Endodermal cell (in vitro differentiated cells): ENCODE data around the gene DQX1. TPM values are rescaled to one million over a fixed set of nuclear protein-coding genes. Genes with fewer than 3 reads are reported as not detected.

Experiments
- DNase-seq: peaks from one replicate; pipeline ENCODE4 v3.0.0-alpha.2; 2017
- H3K27ac ChIP-seq: 2 replicates; pipeline ENCODE4 v1.5.1; 2013; ENCODE audit warnings: mild to moderate bottlenecking, low read depth, low read length, moderate library complexity
- H3K27me3 ChIP-seq: 2 replicates; pipeline ENCODE4 v1.6.1; 2013; ENCODE audit warnings: mild to moderate bottlenecking, low read length, moderate library complexity; ENCODE audit not compliant: insufficient read depth, control insufficient read depth, poor library complexity, severe bottlenecking
- H3K36me3 ChIP-seq: 2 replicates; pipeline ENCODE4 v1.7.0; 2013; ENCODE audit warnings: mild to moderate bottlenecking, low read length, moderate library complexity; ENCODE audit not compliant: control insufficient read depth, insufficient read depth
- H3K4me1 ChIP-seq: one replicate; pipeline ENCODE4 v1.7.0; 2013; ENCODE audit warnings: low read length; ENCODE audit not compliant: control insufficient read depth, insufficient read depth
- H3K4me3 ChIP-seq: 2 replicates; pipeline ENCODE4 v1.5.1; 2013; ENCODE audit warnings: mild to moderate bottlenecking, low read length, moderate library complexity
- H3K9ac ChIP-seq: 2 replicates; pipeline ENCODE4 v1.6.1; 2013; ENCODE audit warnings: mild to moderate bottlenecking, low read length, moderate library complexity; ENCODE audit not compliant: poor library complexity, severe bottlenecking; ENCODE audit errors: extremely low read depth
- H3K9me3 ChIP-seq: 2 replicates; pipeline ENCODE4 v1.6.1; 2013; ENCODE audit warnings: mild to moderate bottlenecking, low read length, moderate library complexity; ENCODE audit not compliant: control insufficient read depth
- H3K27ac Mint-ChIP-seq: 2 replicates; pipeline ENCODE4 v1.8.0; 2020; ENCODE audit warnings: mixed read lengths
- H3K27me3 Mint-ChIP-seq: 2 replicates; pipeline ENCODE4 v1.8.0; 2021; ENCODE audit warnings: mild to moderate bottlenecking, mixed read lengths; ENCODE audit not compliant: insufficient read depth
- H3K36me3 Mint-ChIP-seq: 2 replicates; pipeline ENCODE4 v1.8.0; 2020; ENCODE audit warnings: low read depth, mixed read lengths
- H3K4me1 Mint-ChIP-seq: 2 replicates; pipeline ENCODE4 v1.8.0; 2020; ENCODE audit warnings: mixed read lengths
- H3K4me3 Mint-ChIP-seq: 2 replicates; pipeline ENCODE4 v1.8.0; 2020; ENCODE audit warnings: mild to moderate bottlenecking, moderate library complexity, mixed read lengths
- H3K9me3 Mint-ChIP-seq: 2 replicates; pipeline ENCODE4 v1.8.0; 2020; ENCODE audit warnings: mild to moderate bottlenecking, mixed read lengths
- WGBS, 2 experiments: methylation state at CpG; one replicate each; pipeline versions ENCODE4 v1.1.5 to v1.1.7; 2013; ENCODE audit warnings: missing lambda C conversion rate in 2 of 2, mixed read lengths in 1 of 2; ENCODE audit not compliant: insufficient coverage in 1 of 2, insufficient read length in 1 of 2; 5-methylcytosine and 5-hydroxymethylcytosine counted together
- total RNA-seq, 2 donors: library from RNA; stranded (reverse); fragmentation: NEBNext Ultra II Directional in 1 of 2; extraction: Animal tissue kit (Norgen Biotek cat#: 25700) in 1 of 2; gene quantifications; 2 replicates in 1 of 2; 3 replicates in 1 of 2; pipeline ENCODE4 v1.2.1, GENCODE V29; 2021
- TF ChIP-seq, protein P1 (sequence below): fragments of 200-600 bp; sonication (generic); conservative IDR thresholded peaks from 2 replicates; pipeline ENCODE4 v1.5.0; 2021; ENCODE audit warnings: antibody characterized with exemption, mild to moderate bottlenecking

The DQX1 gene
- total RNA-seq, 2 donors from 2014 or later: 0.93 to 1.1 TPM

DNA sequence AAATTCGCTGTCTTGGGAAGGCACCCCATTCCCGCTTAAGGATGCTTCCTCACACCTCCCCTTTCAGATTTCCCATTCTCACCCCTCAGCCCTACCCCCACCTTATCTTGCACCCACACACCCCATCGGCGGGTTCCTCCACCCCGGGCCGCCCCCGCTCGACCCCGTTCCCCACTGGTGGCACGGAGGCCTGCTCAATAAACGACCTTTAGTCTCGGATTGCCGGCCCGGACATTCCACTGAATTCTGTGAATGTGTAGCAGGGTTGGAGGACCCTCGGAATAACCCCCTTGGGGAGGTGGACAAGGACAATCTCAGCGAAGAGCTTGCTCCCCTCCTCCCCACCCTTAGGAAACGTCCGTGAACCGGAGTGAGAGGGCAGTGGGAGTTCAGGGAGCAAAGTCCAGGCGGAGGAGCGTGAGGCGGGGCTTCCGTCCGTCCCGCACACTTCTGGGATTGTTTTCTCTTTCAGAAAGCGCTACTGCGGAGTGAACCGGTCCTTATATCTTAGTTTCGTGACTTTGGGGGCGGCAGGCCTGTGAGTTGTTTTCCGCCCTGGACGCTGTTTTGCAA, 23.8 kb downstream of the DQX1 start:
- Histone ChIP-seq H3K27ac (no peak overlapping the region), H3K36me3 (peaks cover 11% of the 10 kb centered on the region), H3K4me1 (peaks cover 4% of the 10 kb centered on the region), H3K9ac (no peak overlapping the region), H3K27me3 (peaks cover 86% of the 10 kb centered on the region), H3K9me3 (no peaks in the 10 kb centered on the region), H3K4me3 (peak overlapping the region; percentile 76)
- peak overlapping the region; percentile 68 for H3K4me3 Mint-ChIP-seq
- peaks cover 83% of the 10 kb centered on the region for H3K27me3 Mint-ChIP-seq
- TF ChIP-seq, protein P1, sequence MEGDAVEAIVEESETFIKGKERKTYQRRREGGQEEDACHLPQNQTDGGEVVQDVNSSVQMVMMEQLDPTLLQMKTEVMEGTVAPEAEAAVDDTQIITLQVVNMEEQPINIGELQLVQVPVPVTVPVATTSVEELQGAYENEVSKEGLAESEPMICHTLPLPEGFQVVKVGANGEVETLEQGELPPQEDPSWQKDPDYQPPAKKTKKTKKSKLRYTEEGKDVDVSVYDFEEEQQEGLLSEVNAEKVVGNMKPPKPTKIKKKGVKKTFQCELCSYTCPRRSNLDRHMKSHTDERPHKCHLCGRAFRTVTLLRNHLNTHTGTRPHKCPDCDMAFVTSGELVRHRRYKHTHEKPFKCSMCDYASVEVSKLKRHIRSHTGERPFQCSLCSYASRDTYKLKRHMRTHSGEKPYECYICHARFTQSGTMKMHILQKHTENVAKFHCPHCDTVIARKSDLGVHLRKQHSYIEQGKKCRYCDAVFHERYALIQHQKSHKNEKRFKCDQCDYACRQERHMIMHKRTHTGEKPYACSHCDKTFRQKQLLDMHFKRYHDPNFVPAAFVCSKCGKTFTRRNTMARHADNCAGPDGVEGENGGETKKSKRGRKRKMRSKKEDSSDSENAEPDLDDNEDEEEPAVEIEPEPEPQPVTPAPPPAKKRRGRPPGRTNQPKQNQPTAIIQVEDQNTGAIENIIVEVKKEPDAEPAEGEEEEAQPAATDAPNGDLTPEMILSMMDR: no peak
- H3K27ac Mint-ChIP-seq: peak overlapping the region; percentile 78
- peak; percentile 66 for DNase-seq
- H3K9me3 Mint-ChIP-seq: no peaks in the 10 kb centered on the region
- H3K36me3 Mint-ChIP-seq: peaks cover 22% of the 10 kb centered on the region
- peaks cover 38% of the 10 kb centered on the region for H3K4me1 Mint-ChIP-seq
- WGBS, 2 experiments: 22 to 30% methylated on average over 14 to 32 of the region's 32 CpGs

GRCh38 chr2:74501335-74502071, 24.5 kb downstream of the DQX1 start:
- Histone ChIP-seq H3K27ac (no peak overlapping the region), H3K9me3 (no peaks in the 10 kb centered on the region), H3K4me3 (no peak overlapping the region), H3K4me1 (peaks cover under 1% of the 10 kb centered on the region), H3K9ac (no peak overlapping the region), H3K27me3 (peaks cover 94% of the 10 kb centered on the region), H3K36me3 (peaks cover 11% of the 10 kb centered on the region)
- Mint-ChIP-seq H3K36me3 (peaks cover 19% of the 10 kb centered on the region), H3K4me1 (peaks cover 33% of the 10 kb centered on the region), H3K27ac (no peak overlapping the region), H3K9me3 (no peaks in the 10 kb centered on the region), H3K4me3 (peak overlapping the region; percentile 68), H3K27me3 (peaks cover 88% of the 10 kb centered on the region)
- 45 to 59% methylated on average over 10 to 18 of the region's 18 CpGs for WGBS, 2 experiments
- TF ChIP-seq, protein P1: no peak
- peak; percentile 60 for DNase-seq

DNA sequence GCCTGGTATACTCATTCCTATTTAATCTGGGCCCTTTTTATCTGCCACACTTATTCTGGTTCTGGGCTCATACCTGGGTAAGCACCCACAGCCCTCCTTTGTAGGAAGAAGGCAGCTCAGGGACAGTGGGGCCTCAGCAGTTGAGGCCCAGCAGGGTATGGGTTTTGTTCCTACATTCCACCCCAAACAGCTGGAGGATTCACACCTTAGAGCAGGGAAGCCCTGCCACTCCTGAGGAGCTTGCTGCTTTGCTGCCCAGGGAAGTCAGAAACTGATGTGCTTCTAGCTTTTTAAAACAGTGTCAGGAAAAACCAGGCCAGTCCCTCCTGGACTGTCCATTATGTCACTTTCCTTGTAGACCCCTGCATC, 25.5 kb downstream of the DQX1 start:
- H3K27me3 ChIP-seq: peaks cover 100% of the 10 kb centered on the region

More for the DNA sequence above, 25.5 kb downstream of the DQX1 start:
- Histone ChIP-seq H3K4me1 (no peaks in the 10 kb centered on the region), H3K9me3 (no peaks in the 10 kb centered on the region), H3K36me3 (peaks cover 5% of the 10 kb centered on the region), H3K9ac (no peak overlapping the region), H3K27ac (no peak overlapping the region), H3K4me3 (no peak overlapping the region)
- H3K27me3 Mint-ChIP-seq: peaks cover 96% of the 10 kb centered on the region
- DNase-seq: peak; percentile 69
- TF ChIP-seq, protein P1: no peak
- no peak overlapping the region for H3K27ac Mint-ChIP-seq
- peaks cover 14% of the 10 kb centered on the region for H3K36me3 Mint-ChIP-seq
- H3K9me3 Mint-ChIP-seq: no peaks in the 10 kb centered on the region
- H3K4me3 Mint-ChIP-seq: peak overlapping the region; percentile 51
- peaks cover 32% of the 10 kb centered on the region for H3K4me1 Mint-ChIP-seq
